H1 (cell line): Measurements from ENCODE around the gene DIS3. TPM values are rescaled to one million over a fixed set of nuclear protein-coding genes. Genes with fewer than 3 reads are reported as not detected.

Source experiments
- CTCF ChIA-PET: fragments of 300-600 bp; sonication (Branson Sonifier 250); formaldehyde crosslinking; loops from one replicate; lab custom pipeline; 2021; ENCODE audit not compliant: partially characterized antibody; lab: Charles Lee
- POLR2A ChIA-PET: fragments of 300-600 bp; sonication (Branson Sonifier 250); formaldehyde crosslinking; loops from one replicate; lab custom pipeline; 2021; ENCODE audit warnings: inconsistent platforms; ENCODE audit not compliant: partially characterized antibody; lab: Charles Lee
- DNase-seq, 2 experiments: peaks; one replicate each; pipeline versions ENCODE4 v3.0.0 to v3.0.0-alpha.2; 2010 to 2022; ENCODE audit warnings: low spot score in 2 of 2, low read depth in 1 of 2, mixed read lengths in 1 of 2
- FAIRE-seq: peaks from 2 replicates; lab custom pipeline; 2011; peaks lifted over from hg19 to GRCh38; lab: Jason Lieb, UNC
- H2AFZ ChIP-seq: 2 replicates; pipeline ENCODE4 v1.8.1; 2012; ENCODE audit warnings: low read length, inconsistent platforms
- H2AK5ac ChIP-seq: 2 replicates; pipeline ENCODE4 v1.6.1; 2013; ENCODE audit warnings: low read depth, low read length
- H2BK120ac ChIP-seq: replicated peaks from 2 replicates; pipeline ENCODE3; 2013; ENCODE audit warnings: low read depth, low read length, inconsistent platforms
- H2BK12ac ChIP-seq: 2 replicates; pipeline ENCODE4 v1.6.1; 2013; ENCODE audit warnings: low read depth, low read length
- H2BK15ac ChIP-seq: 2 replicates; pipeline ENCODE4 v1.6.1; 2013; ENCODE audit warnings: low read length
- H2BK20ac ChIP-seq: 2 replicates; pipeline ENCODE4 v1.6.1; 2013; ENCODE audit warnings: low read length
- H2BK5ac ChIP-seq: 2 replicates; pipeline ENCODE4 v1.6.1; 2013; ENCODE audit warnings: low read depth, low read length
- H3K14ac ChIP-seq: 2 replicates; pipeline ENCODE4 v1.6.1; 2013; ENCODE audit warnings: inconsistent platforms; ENCODE audit not compliant: insufficient read length
- H3K18ac ChIP-seq: 2 replicates; pipeline ENCODE4 v1.6.1; 2013; ENCODE audit warnings: low read length; ENCODE audit errors: extremely low read depth
- H3K23ac ChIP-seq: 2 replicates; pipeline ENCODE4 v1.6.1; 2013; ENCODE audit warnings: inconsistent platforms; ENCODE audit not compliant: insufficient read length
- H3K23me2 ChIP-seq: 2 replicates; pipeline ENCODE4 v1.6.1; 2013; ENCODE audit warnings: low read depth, low read length
- H3K27ac ChIP-seq: 2 replicates; pipeline ENCODE4 v1.6.1; 2011; ENCODE audit warnings: low read depth, low read length, inconsistent platforms
- H3K27me3 ChIP-seq, 4 experiments: replicated peaks in 1 of 4; 1 replicate in 1 of 4; 2 replicates in 3 of 4; pipeline versions ENCODE4 v1.6.1 to v1.8.1; 2011 to 2013; ENCODE audit warnings: low read length in 3 of 4, mild to moderate bottlenecking in 3 of 4, inconsistent platforms in 2 of 4, mixed read lengths in 2 of 4, moderate library complexity in 1 of 4; ENCODE audit not compliant: control insufficient read depth in 3 of 4, insufficient read depth in 3 of 4; ENCODE audit errors: extremely low read depth in 1 of 4
- H3K36me3 ChIP-seq, 4 experiments: 2 replicates each; pipeline versions ENCODE4 v1.6.1 to v1.8.1; 2011 to 2013; ENCODE audit warnings: mild to moderate bottlenecking in 4 of 4, low read length in 3 of 4, moderate library complexity in 2 of 4, control low read depth in 1 of 4, inconsistent platforms in 1 of 4; ENCODE audit not compliant: insufficient read depth in 4 of 4, control insufficient read depth in 2 of 4
- H3K4ac ChIP-seq: replicated peaks from 2 replicates; pipeline ENCODE3; 2013; ENCODE audit warnings: low read length, low read depth, mixed read lengths, inconsistent platforms; ENCODE audit not compliant: insufficient read length
- H3K4me1 ChIP-seq, 4 experiments: replicated peaks in 1 of 4; 1 replicate in 1 of 4; 2 replicates in 3 of 4; pipeline versions ENCODE4 v1.6.1 to v1.8.1; 2011 to 2013; ENCODE audit warnings: low read length in 3 of 4, inconsistent platforms in 2 of 4, mixed read lengths in 1 of 4; ENCODE audit not compliant: insufficient read depth in 4 of 4, control insufficient read depth in 3 of 4
- H3K4me2 ChIP-seq, 2 experiments: 2 replicates each; pipeline versions ENCODE4 v1.6.1 to v1.8.1; 2011 to 2013; ENCODE audit warnings: low read depth in 2 of 2, low read length in 2 of 2, control low read depth in 1 of 2, inconsistent platforms in 1 of 2, mild to moderate bottlenecking in 1 of 2; ENCODE audit not compliant: insufficient read depth in 1 of 2
- H3K4me3 ChIP-seq, 4 experiments: fragments of 200-600, 300-600 bp in 1 of 4; sonication (generic), shearing (Covaris generic), sonication (Bioruptor Twin) in 1 of 4; 2 replicates each; pipeline versions ENCODE4 v1.5.1 to v1.8.1; 2011 to 2016; ENCODE audit warnings: low read length in 4 of 4, low read depth in 3 of 4, control low read depth in 2 of 4, inconsistent platforms in 2 of 4, mild to moderate bottlenecking in 2 of 4, mixed read lengths in 1 of 4, moderate library complexity in 1 of 4; ENCODE audit not compliant: insufficient read depth in 2 of 4; ENCODE audit errors: extremely low read depth in 1 of 4
- H3K56ac ChIP-seq: replicated peaks from 2 replicates; pipeline ENCODE3; 2013; ENCODE audit warnings: low read depth, mild to moderate bottlenecking, mixed read lengths, low read length, inconsistent platforms; ENCODE audit not compliant: insufficient read length
- H3K79me1 ChIP-seq: 2 replicates; pipeline ENCODE4 v1.6.1; 2013; ENCODE audit warnings: low read depth, low read length, control low read depth
- H3K79me2 ChIP-seq, 2 experiments: 2 replicates each; pipeline versions ENCODE4 v1.6.1 to v1.8.1; 2012 to 2013; ENCODE audit warnings: low read length in 2 of 2, mild to moderate bottlenecking in 2 of 2, inconsistent platforms in 1 of 2; ENCODE audit not compliant: insufficient read depth in 2 of 2, control insufficient read depth in 1 of 2
- H3K9ac ChIP-seq, 4 experiments: replicated peaks in 1 of 4; 1 replicate in 1 of 4; 2 replicates in 3 of 4; pipeline versions ENCODE4 v1.6.1 to v1.8.1; 2011 to 2013; ENCODE audit warnings: low read depth in 3 of 4, low read length in 3 of 4, control low read depth in 2 of 4, mild to moderate bottlenecking in 2 of 4, moderate library complexity in 2 of 4, inconsistent platforms in 1 of 4; ENCODE audit errors: extremely low read depth in 1 of 4
- H3K9me3 ChIP-seq, 2 experiments: 2 replicates each; pipeline versions ENCODE4 v1.6.1 to v1.8.1; 2012 to 2013; ENCODE audit warnings: mild to moderate bottlenecking in 2 of 2, moderate library complexity in 2 of 2, control low read depth in 1 of 2, inconsistent platforms in 1 of 2, low read depth in 1 of 2, low read length in 1 of 2, mixed read lengths in 1 of 2; ENCODE audit not compliant: insufficient read depth in 2 of 2
- H4K20me1 ChIP-seq, 2 experiments: replicated peaks in 1 of 2; 2 replicates each; pipeline versions ENCODE3 to v1.8.1; 2011 to 2013; ENCODE audit warnings: inconsistent platforms in 2 of 2, low read length in 2 of 2, mild to moderate bottlenecking in 1 of 2; ENCODE audit not compliant: insufficient read depth in 2 of 2, control insufficient read depth in 1 of 2
- H4K5ac ChIP-seq: 2 replicates; pipeline ENCODE4 v1.6.1; 2013; ENCODE audit warnings: low read length, low read depth, mixed read lengths, inconsistent platforms; ENCODE audit not compliant: insufficient read length
- H4K8ac ChIP-seq: 2 replicates; pipeline ENCODE4 v1.8.0; 2013; ENCODE audit warnings: mild to moderate bottlenecking, moderate library complexity, low read length, inconsistent platforms; ENCODE audit not compliant: insufficient read depth; ENCODE audit errors: extremely low read depth
- H4K91ac ChIP-seq: replicated peaks from 2 replicates; pipeline ENCODE3; 2013; ENCODE audit warnings: low read length, mixed read lengths, inconsistent platforms; ENCODE audit not compliant: insufficient read length
- BRCA1 ChIP-seq: IDR thresholded peaks from 2 replicates; pipeline ENCODE4 v1.6.1; 2012; ENCODE audit warnings: low read depth, low read length, improper control_type of control experiment
- CBX8 ChIP-seq: fragments of 300-800, 300-1000 bp; sonication (generic); IDR thresholded peaks from 2 replicates; pipeline ENCODE4 v1.7.1; 2016; ENCODE audit warnings: low read depth, low read length, borderline replicate concordance
- CHD2 ChIP-seq: IDR thresholded peaks from 2 replicates; pipeline ENCODE4 v1.6.1; 2012; ENCODE audit warnings: low read length, improper control_type of control experiment
- JUN ChIP-seq: IDR thresholded peaks from 2 replicates; pipeline ENCODE4 v1.6.1; 2011; ENCODE audit warnings: low read depth, mild to moderate bottlenecking, improper control_type of control experiment, low read length
- KDM4A ChIP-seq: IDR thresholded peaks from one replicate; pipeline ENCODE4 v1.7.1; 2012; ENCODE audit warnings: low read depth, mild to moderate bottlenecking, moderate library complexity, low read length, inconsistent platforms; ENCODE audit not compliant: severe bottlenecking
- KDM5A ChIP-seq: fragments of 200-600 bp; IDR thresholded peaks from 2 replicates; pipeline ENCODE4 v1.7.1; 2012; ENCODE audit warnings: mild to moderate bottlenecking, low read length, inconsistent platforms, mixed read lengths
- MAFK ChIP-seq: IDR thresholded peaks from 2 replicates; pipeline ENCODE4 v1.6.1; 2012; ENCODE audit warnings: low read depth, mild to moderate bottlenecking, improper control_type of control experiment, low read length
- RXRA ChIP-seq: IDR thresholded peaks from 2 replicates; pipeline ENCODE4 v1.6.1; 2011; ENCODE audit warnings: low read depth, mild to moderate bottlenecking, low read length, moderate library complexity; ENCODE audit not compliant: insufficient read depth
- SIN3A ChIP-seq, 2 experiments: IDR thresholded peaks in 1 of 2; conservative IDR thresholded peaks in 1 of 2; 2 replicates each; pipeline ENCODE4 v1.6.1; 2011 to 2012; ENCODE audit warnings: low read length in 2 of 2, improper control_type of control experiment in 1 of 2, low read depth in 1 of 2, mild to moderate bottlenecking in 1 of 2
- SRF ChIP-seq: IDR thresholded peaks from 2 replicates; pipeline ENCODE4 v1.6.1; 2011; ENCODE audit warnings: mild to moderate bottlenecking, low read depth, low read length, moderate library complexity
- SUZ12 ChIP-seq: fragments of 200-600 bp; sonication (generic); IDR thresholded peaks from 2 replicates; pipeline ENCODE4 v1.6.1; 2012; ENCODE audit warnings: mild to moderate bottlenecking, inconsistent platforms, low read length, moderate library complexity, mixed read lengths
- WGBS, 2 experiments: shearing (Covaris generic) in 1 of 2; methylation state at CpG; one replicate each; pipeline versions ENCODE4 v1.1.6 to v1.1.7; 2013 to 2015; ENCODE audit warnings: low lambda C conversion rate in 2 of 2, mixed read lengths in 2 of 2, inconsistent platforms in 1 of 2, low coverage in 1 of 2, missing lambda C conversion rate in 1 of 2; ENCODE audit not compliant: insufficient replicate concordance in 2 of 2, insufficient coverage in 1 of 2, insufficient read length in 1 of 2; ENCODE audit errors: extremely low coverage in 1 of 2, missing lambda C conversion rate in 1 of 2; 5-methylcytosine and 5-hydroxymethylcytosine counted together
- polyA plus RNA-seq, 7 experiments: library from polyadenylated mRNA; depleted of rRNA in 3 of 7; stranded (reverse) in 5 of 7; unstranded in 2 of 7; fragments of >200 nt in 5 of 7; fragments of 200-250 nt in 2 of 7; gene quantifications; 1 replicate in 5 of 7; 2 replicates in 1 of 7; 4 replicates in 1 of 7; pipeline versions ENCODE4 v1.2.1 to v1.2.3, GENCODE V29; 2011 to 2013; ENCODE audit warnings: missing spikeins in 2 of 7, mixed read lengths in 2 of 7
- total RNA-seq: library from RNA; stranded (reverse); fragmentation: NEBNext Ultra II Directional; extraction: Animal tissue kit (Norgen Biotek cat#: 25700); gene quantifications from 2 replicates; pipeline ENCODE4 v1.2.1, GENCODE V29; 2021
- TF ChIP-seq, protein P1 (sequence below), 3 experiments: IDR thresholded peaks; 1 replicate in 2 of 3; 2 replicates in 1 of 3; pipeline versions ENCODE4 v1.5.1 to v1.6.1; 2011; ENCODE audit warnings: low read length in 3 of 3, mild to moderate bottlenecking in 3 of 3, inconsistent platforms in 2 of 3, low read depth in 1 of 3, moderate library complexity in 1 of 3; ENCODE audit not compliant: insufficient read depth in 1 of 3; ENCODE audit errors: control extremely low read depth in 1 of 3

Gene DIS3
- total and polyA plus RNA-seq, 2 of the 8 experiments (the other 6 are each of a cell fraction or from before 2014, with no cell fraction given) = 10.8 to 39.9 TPM

- Histone ChIP-seq H3K9ac (no peak overlapping the region), H3K79me2 (peaks cover 0 to 14% of the 10 kb centered on the region in 2 experiments; a peak in 2 of 4 replicates), H3K4ac (no peak overlapping the region), H2BK120ac (no peak overlapping the region), H3K4me1 (no peaks in the 10 kb centered on the region), H2BK5ac (no peak overlapping the region), H3K23ac (no peak overlapping the region), H3K56ac (no peak overlapping the region), H2AK5ac (no peak overlapping the region), H3K9me3 (no peaks in the 10 kb centered on the region), H4K8ac (no peak overlapping the region), H4K20me1 (no peaks in the 10 kb centered on the region), H3K36me3 (peaks cover 0 to 22% (median 2%) of the 10 kb centered on the region in 4 experiments; a peak in 4 of 8 replicates), H3K4me3 (no peak overlapping the region), H2BK15ac (no peak overlapping the region), H4K5ac (no peak overlapping the region), H3K27ac (no peak overlapping the region), H4K91ac (no peak overlapping the region), H3K18ac (no peak overlapping the region), H3K79me1 (no peaks in the 10 kb centered on the region), H2BK20ac (no peak overlapping the region), H2AFZ (no peak overlapping the region), H3K23me2 (no peaks in the 10 kb centered on the region), H2BK12ac (no peak overlapping the region), H3K14ac (no peak overlapping the region), H3K27me3 (no peaks in the 10 kb centered on the region), H3K4me2 (no peak overlapping the region)
- FAIRE-seq = no peak
- 91% methylated on average over 1 of the region's 1 CpG; no CpG with 5 or more reads in 1 of the 2 experiments for WGBS, 2 experiments
- DNase-seq = no peak
- CTCF ChIA-PET = interaction anchor here (0.7 kb wide), 1 partner anchor 1309 kb away, joined by 3 read pairs; no protein-coding TSS in a partner anchor
- POLR2A ChIA-PET = no interaction called here
- TF ChIP-seq KDM5A (no peak), CHD2 (no peak), RXRA (no peak), JUN (no peak), KDM4A (no peak), MAFK (no peak), SIN3A (conservative IDR thresholded peaks at IDR 0.05 in 1 of 2, IDR thresholded peaks at IDR 0.05 in 1 of 2; ENCODE audit: low read depth in 1 of 2, low read length in 2 of 2) (no peak), CBX8 (no peak), SRF (no peak), SUZ12 (no peak), BRCA1 (no peak)
- TF ChIP-seq, protein P1, sequence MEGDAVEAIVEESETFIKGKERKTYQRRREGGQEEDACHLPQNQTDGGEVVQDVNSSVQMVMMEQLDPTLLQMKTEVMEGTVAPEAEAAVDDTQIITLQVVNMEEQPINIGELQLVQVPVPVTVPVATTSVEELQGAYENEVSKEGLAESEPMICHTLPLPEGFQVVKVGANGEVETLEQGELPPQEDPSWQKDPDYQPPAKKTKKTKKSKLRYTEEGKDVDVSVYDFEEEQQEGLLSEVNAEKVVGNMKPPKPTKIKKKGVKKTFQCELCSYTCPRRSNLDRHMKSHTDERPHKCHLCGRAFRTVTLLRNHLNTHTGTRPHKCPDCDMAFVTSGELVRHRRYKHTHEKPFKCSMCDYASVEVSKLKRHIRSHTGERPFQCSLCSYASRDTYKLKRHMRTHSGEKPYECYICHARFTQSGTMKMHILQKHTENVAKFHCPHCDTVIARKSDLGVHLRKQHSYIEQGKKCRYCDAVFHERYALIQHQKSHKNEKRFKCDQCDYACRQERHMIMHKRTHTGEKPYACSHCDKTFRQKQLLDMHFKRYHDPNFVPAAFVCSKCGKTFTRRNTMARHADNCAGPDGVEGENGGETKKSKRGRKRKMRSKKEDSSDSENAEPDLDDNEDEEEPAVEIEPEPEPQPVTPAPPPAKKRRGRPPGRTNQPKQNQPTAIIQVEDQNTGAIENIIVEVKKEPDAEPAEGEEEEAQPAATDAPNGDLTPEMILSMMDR (IDR thresholded peaks at IDR 0.05; ENCODE audit: control extremely low read depth in 1 of 3, insufficient read depth in 1 of 3, low read depth in 1 of 3, low read length in 3 of 3) = no peak
Observed at GRCh38 chr13:72788831-72789230, 7.1 kb upstream of the DIS3 start.
